GM21825 (cell line): Measurements from ENCODE around the gene CMTM8.

ENCODE experiments used
- ATAC-seq: cut with Tn5 transposase; IDR thresholded peaks from one replicate; pipeline ENCODE4 v1.9.1; 2021; ENCODE audit warnings: mild to moderate bottlenecking, moderate library complexity; ENCODE audit not compliant: unreplicated experiment

The CMTM8 gene

GRCh38 chr3:32305361-32305876 lies 66.9 kb downstream of the CMTM8 start:
- no peak for ATAC-seq

GRCh38 chr3:32306072-32306471 lies 67.6 kb downstream of the CMTM8 start:
- no peak for ATAC-seq

GRCh38 chr3:32307591-32307990 lies 69.1 kb downstream of the CMTM8 start:
- ATAC-seq = no peak

DNA sequence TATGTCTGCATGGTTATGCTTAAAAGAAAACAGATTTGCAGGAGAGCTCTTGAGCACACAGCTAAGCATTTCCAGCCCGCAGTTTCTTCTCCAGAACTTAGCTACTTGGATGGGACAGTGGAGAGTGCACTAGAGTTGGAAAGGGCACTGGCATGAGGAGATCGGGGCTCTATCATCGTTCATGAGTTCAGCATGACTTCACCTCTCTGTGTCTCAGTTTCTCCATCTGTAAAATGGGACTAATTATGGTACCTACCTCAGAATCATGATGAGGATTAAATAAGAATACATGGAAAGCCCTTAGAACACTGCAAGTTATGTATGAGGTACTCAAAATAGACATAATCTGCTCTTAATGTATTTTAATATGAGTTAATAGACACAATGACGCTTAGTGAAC lies 69.9 kb downstream of the CMTM8 start:
- no peak for ATAC-seq

DNA sequence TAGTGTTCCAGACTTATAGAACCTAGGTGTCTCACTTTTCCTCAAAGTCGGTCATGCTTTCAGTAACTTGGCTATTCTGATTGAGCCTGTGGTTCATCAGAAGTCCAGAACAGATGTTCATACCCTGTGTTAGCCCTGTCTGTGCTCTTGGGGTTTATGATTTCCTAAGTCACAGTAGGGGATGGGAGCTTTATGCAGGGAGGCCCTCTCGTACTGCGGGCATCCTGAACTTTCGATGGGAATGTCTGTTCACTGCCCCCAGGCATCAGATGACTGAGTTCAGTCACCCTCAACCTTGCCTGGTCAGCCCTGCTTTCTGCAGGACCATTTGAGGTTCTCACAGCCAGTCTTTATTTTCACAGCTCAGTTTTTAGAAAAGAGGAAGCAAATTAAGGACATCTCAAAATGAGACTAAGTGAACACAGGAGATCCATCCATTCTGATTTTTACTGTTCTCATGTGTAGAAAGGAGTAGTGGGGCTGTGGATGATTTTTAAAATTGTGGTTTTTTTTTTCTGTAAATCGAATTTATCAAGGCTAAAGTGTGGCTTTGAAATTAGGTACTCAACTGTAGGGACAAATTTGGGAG lies 71.3 kb downstream of the CMTM8 start:
- no peak for ATAC-seq

DNA sequence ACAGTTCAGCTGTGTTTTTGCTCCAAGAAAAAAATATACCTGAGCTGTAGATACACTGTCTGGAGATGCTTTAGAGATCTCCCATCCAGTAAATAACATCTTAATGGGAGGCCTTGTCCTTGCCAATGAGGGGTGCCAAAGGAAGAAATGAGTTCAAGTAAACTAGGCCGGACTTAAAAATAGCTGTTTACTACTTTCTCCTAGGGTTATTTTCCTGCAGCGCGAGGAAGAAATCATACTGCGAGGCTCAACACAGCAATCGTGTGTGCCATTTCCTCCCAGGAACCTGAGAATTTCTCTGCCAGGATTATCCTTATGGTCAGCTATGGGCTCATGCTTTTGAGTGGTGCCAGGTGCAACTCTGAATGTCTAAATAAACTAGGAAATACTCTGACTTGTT lies 71.9 kb downstream of the CMTM8 start:
- ATAC-seq = no peak

GRCh38 chr3:32310918-32311839 lies 72.7 kb downstream of the CMTM8 start:
- no peak for ATAC-seq

GRCh38 chr3:32312251-32312650 lies 73.8 kb downstream of the CMTM8 start:
- no peak for ATAC-seq

DNA sequence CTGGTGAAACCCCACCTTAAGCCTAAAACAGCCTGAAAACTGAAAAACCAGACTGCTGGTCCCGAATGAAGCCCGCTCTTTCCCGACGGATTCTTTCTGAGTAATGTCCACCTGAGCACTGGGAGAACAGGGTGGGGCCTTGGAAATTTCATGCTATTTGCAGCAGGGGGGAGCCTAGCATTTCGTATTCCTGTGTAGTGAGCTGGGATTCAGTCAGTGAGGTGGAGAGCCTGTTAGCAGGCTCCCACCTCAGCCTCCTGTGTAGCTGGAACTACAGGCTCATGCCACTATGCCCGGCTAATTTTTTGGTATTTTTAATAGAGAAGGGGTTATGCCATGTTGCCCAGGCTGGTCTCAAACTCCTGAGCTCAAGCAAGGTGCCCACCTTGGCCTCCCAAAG lies 74.7 kb downstream of the CMTM8 start:
- no peak for ATAC-seq

DNA sequence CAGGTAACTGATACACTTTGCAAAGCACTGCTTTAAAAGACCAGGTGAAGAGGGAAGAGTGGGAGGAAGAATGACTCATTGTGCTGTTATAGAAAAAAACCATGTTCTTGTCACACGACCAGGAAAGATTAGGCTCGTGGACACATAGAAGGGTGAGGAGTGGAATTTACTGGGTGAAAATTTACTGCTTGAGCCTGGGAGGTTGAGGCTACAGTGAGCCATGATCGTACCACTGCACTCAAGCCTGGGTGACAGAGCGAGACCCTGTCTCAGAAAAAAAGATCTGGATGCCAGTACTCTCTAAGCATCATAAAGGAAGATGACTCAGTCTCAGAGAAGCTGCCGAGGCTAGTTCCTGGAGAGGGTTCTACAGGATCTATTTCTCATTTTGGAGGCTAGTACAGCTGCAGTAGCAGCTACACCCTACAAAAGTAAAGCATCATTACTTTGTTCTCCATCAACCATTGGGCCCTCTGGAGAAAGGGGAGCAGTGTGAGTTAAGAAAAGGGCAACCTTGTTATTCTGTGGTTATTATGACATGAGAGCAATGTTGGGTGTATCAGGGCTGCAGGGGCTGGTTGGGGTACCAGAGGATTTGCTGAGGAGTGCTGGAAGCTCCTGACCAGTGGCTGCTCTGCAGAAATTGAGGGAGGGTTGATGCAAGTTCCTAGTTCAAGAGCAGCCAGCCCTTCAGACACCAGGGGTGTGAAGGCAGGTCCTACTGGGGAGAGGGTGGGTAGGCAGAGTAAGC lies 75.4 kb downstream of the CMTM8 start:
- no peak for ATAC-seq

GRCh38 chr3:32315441-32315840 lies 77.0 kb downstream of the CMTM8 start:
- no peak for ATAC-seq

GRCh38 chr3:32316319-32316718 lies 77.8 kb downstream of the CMTM8 start:
- no peak for ATAC-seq

DNA sequence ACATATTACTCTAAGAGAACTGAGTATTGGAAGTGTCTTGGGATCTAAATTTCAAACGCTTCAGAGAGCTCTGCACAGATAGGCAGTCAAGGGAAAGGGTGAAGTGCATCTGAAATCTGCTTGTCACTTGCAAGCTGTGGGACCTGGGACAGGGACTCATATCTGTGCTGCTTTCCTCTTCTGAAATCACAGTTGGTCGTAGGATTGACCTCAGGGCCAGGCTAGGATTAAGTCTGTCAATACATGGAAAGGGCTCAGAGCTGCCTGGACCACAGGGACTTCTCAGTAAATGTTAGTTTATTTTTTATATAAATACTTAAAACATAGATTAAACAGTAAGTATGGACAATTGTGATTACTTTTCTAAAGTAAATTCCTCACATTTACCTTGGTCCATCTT lies 78.5 kb downstream of the CMTM8 start:
- ATAC-seq = no peak

- no peak for ATAC-seq
Observed at GRCh38 chr3:32319607-32320006, 81.1 kb downstream of the CMTM8 start.

DNA sequence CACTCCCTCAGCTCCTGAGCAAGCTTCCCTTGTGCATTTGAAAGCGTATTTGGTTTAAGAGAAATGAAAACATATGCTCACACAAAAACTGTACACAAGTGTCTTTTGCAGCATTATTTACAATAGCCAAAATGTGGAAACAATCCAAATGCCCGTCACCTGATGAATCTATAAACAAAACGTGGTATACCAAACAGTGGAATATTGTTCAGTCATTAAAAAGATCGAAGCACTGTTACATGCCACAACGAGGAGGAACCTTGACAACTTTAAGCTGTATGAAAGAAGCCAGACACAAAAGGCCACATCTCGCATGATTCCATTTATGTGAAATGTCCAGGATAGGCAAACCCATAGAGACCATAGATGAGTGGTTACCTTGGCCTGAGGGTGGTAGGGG lies 81.6 kb downstream of the CMTM8 start:
- no peak for ATAC-seq

DNA sequence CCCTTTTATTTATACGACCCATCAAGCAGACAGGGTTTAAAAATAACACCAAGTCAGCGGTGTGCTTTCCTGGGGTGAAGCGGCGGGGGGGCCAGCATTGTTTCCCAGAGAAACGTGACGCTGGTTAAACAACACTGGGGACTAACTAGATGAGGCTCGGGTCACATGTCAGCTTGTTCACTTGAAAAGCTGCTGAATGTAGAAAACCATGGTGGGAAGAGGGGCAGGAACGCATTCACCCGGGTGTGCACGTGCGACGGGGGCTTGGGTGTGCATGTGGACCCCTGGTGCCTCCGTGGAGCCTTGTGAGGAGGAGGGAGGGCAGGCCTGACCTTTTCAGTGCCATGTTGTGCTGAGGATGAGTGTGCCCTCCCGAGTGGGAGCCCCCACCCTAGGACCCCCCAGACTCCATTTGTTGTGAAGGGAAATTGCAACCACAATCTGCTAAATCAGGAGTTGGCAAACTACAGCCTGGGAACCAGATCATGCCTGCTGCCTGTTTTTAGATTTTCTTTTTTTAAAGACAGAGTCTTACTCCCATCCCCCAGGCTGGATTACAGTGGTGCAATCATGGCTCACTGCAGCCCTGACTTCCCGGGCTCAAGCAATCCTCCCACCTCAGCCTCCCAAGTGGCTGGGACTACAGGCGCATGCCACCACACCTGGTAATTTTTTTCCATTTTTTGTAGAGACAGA lies 82.8 kb downstream of the CMTM8 start:
- no peak for ATAC-seq

DNA sequence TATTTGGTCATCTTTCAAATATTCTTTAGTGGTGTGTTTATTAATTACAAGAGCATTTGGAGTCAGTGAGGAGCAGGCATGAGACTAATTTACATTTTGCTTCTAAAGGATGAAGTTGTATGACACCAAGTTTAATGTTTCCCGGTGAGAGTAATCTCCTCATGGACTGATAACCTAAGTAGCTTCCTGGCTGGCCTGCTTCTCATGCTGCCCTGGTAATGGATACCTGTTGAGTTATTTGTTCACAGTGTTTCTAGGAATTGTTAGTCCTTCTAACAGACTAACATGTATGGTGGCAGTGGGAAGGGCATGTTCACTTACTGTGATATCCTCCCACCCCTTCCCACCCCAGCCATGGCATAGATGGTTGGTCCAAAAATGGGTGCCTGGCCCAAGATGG lies 83.8 kb downstream of the CMTM8 start:
- ATAC-seq = no peak

DNA sequence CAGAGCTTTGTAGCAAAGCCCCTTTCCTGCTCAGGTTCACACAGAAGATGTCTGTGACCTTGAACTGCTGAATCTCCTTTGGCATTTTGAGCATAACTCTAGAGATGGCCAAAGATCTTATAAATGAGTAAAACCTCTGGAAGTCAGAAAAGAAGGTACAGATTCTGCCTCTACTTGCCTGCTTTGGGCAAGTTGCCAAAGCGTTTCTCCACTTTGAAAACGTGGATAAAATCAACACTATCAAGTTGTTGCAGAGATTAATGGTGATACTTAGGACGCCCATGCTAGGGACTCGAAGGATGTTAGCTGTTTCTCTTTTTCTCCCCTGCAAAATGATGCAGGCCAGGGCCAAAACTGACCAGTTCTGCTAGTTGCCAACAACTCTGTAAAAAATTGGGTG lies 85.1 kb downstream of the CMTM8 start:
- no peak for ATAC-seq

GRCh38 chr3:32325201-32325600 lies 86.7 kb downstream of the CMTM8 start:
- no peak for ATAC-seq

DNA sequence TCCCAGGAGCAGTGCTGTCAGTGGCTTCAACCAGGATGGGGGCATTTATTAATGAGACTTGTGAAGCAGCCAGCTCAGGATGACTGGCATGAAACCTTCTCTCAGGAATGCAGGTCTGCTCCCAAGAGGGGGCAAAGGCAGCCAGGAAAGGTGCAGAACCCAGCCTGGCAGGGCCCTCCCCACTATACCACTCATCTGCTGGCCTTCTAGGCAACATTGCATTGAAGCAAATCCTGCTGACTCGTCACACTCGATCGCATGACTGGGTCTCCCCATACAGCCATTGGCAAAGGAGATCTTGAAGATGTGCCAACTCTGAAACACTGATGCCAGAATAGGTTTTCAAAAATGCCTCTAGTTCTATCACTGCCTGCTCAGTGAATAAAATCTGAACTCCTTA lies 87.4 kb downstream of the CMTM8 start:
- no peak for ATAC-seq

- no peak for ATAC-seq
Observed at GRCh38 chr3:32326795-32327194, 88.3 kb downstream of the CMTM8 start.
